Breast epithelium (tissue), 4 donors: ENCODE measurements around the gene NPVF. TPM values are rescaled to one million over a fixed set of nuclear protein-coding genes. Genes with fewer than 3 reads are reported as not detected.

Source experiments
- DNase-seq, 2 donors: peaks; one replicate each; pipeline ENCODE4 v3.0.0-alpha.2; 2019; ENCODE audit warnings: low spot score in 2 of 2
- H3K27ac ChIP-seq, 2 donors: fragments of 200-600 bp; sonication (generic) in 1 of 2; one replicate each; pipeline ENCODE4 v1.5.1; 2016 to 2019; ENCODE audit warnings: mild to moderate bottlenecking in 1 of 2
- H3K27me3 ChIP-seq, 2 donors: fragments of 200-600 bp; sonication (generic) in 1 of 2; one replicate each; pipeline versions ENCODE4 v1.5.1 to v1.6.0; 2017 to 2019; ENCODE audit warnings: control low read depth in 1 of 2, mild to moderate bottlenecking in 1 of 2
- H3K36me3 ChIP-seq: fragments of 200-600 bp; one replicate; pipeline ENCODE4 v1.5.1; 2019
- H3K4me1 ChIP-seq, 2 donors: fragments of 200-600 bp; sonication (generic); one replicate each; pipeline ENCODE4 v1.5.1; 2016 to 2019; ENCODE audit warnings: control low read depth in 1 of 2
- H3K4me3 ChIP-seq, 3 donors: fragments of 200-600 bp; sonication (generic); 1 replicate in 2 of 3; 2 replicates in 1 of 3; pipeline ENCODE4 v1.5.1; 2016 to 2019; ENCODE audit warnings: mild to moderate bottlenecking in 3 of 3, moderate library complexity in 2 of 3
- H3K9me3 ChIP-seq, 2 donors: fragments of 200-600 bp; sonication (generic) in 1 of 2; one replicate each; pipeline ENCODE4 v1.5.1; 2016 to 2019; ENCODE audit warnings: control low read depth in 1 of 2
- POLR2A ChIP-seq: fragments of 450-650 bp; IDR thresholded peaks from one replicate; pipeline ENCODE4 v1.6.1; 2016; ENCODE audit warnings: antibody characterized with exemption, mild to moderate bottlenecking, moderate library complexity
- POLR2AphosphoS5 ChIP-seq, 3 donors: sonication (generic); formaldehyde crosslinking; IDR thresholded peaks; one replicate each; pipeline ENCODE4 v1.6.1; 2017; ENCODE audit warnings: antibody characterized with exemption in 3 of 3
- intact Hi-C: fragments of 100-400 bp; cut with DNase I; formaldehyde crosslinking; loops from one replicate; pipeline ENCODE4 v1.15.1; 2023; ENCODE audit warnings: low total_unique reads
- total RNA-seq, 3 donors: library from RNA; depleted of rRNA; stranded (reverse); fragments of >200 nt; gene quantifications; one replicate each; pipeline ENCODE4 v1.1.0, GENCODE V29; 2016
- TF ChIP-seq, protein P1 (sequence below), 3 donors: fragments of 450-650 bp; IDR thresholded peaks; one replicate each; pipeline ENCODE4 v1.5.1; 2016 to 2017; ENCODE audit warnings: antibody characterized with exemption in 3 of 3, mild to moderate bottlenecking in 3 of 3, moderate library complexity in 3 of 3

NPVF gene
- total RNA-seq, 3 donors from 2014 or later, result not detected

DNA sequence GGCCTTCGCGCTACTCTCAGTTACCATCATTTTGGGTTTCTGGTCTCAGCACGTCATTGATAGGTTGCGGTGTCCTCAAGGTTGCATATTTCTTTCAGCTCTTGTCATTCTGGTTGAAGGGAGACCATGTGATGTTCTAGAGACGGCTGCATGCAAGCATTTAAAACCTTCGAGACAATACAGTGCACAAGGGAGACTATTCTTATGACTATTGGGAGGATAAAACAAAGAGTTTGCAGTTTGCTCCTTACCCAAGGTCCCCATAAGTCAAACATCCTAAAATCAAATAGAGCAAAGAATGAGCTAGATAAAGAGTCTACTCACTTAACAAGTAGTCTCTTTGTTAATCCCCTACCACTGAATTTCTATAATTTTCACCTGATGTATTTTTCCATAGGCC is 39.1 kb downstream of the NPVF start:
- TF ChIP-seq, protein P1, sequence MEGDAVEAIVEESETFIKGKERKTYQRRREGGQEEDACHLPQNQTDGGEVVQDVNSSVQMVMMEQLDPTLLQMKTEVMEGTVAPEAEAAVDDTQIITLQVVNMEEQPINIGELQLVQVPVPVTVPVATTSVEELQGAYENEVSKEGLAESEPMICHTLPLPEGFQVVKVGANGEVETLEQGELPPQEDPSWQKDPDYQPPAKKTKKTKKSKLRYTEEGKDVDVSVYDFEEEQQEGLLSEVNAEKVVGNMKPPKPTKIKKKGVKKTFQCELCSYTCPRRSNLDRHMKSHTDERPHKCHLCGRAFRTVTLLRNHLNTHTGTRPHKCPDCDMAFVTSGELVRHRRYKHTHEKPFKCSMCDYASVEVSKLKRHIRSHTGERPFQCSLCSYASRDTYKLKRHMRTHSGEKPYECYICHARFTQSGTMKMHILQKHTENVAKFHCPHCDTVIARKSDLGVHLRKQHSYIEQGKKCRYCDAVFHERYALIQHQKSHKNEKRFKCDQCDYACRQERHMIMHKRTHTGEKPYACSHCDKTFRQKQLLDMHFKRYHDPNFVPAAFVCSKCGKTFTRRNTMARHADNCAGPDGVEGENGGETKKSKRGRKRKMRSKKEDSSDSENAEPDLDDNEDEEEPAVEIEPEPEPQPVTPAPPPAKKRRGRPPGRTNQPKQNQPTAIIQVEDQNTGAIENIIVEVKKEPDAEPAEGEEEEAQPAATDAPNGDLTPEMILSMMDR (IDR thresholded peaks at IDR 0.05), result no peak
- TF ChIP-seq POLR2A (no peak), POLR2AphosphoS5 (IDR thresholded peaks at IDR 0.05) (no peak)
- no peaks in the 10 kb centered on the region for H3K27me3 ChIP-seq
- no peak overlapping the region for H3K27ac ChIP-seq
- no peak for DNase-seq
- no peaks in the 10 kb centered on the region for H3K36me3 ChIP-seq
- H3K4me3 ChIP-seq, result no peak overlapping the region
- intact Hi-C loops, result no loop called here
- H3K9me3 ChIP-seq, result no peaks in the 10 kb centered on the region
- no peaks in the 10 kb centered on the region for H3K4me1 ChIP-seq

- no peaks in the 10 kb centered on the region for H3K27me3 ChIP-seq
- no peak overlapping the region for H3K4me3 ChIP-seq
- intact Hi-C loops, result no loop called here
- H3K9me3 ChIP-seq, result no peaks in the 10 kb centered on the region
- no peak overlapping the region for H3K27ac ChIP-seq
- H3K36me3 ChIP-seq, result no peaks in the 10 kb centered on the region
- TF ChIP-seq, protein P1 (IDR thresholded peaks at IDR 0.05), result no peak
- no peak for DNase-seq
- no peaks in the 10 kb centered on the region for H3K4me1 ChIP-seq
Measured at GRCh38 chr7:25187932-25188331, 40.4 kb downstream of the NPVF start.

- no peak for DNase-seq
- intact Hi-C loops, result no loop called here
- Histone ChIP-seq H3K27ac (no peak overlapping the region), H3K36me3 (no peaks in the 10 kb centered on the region), H3K9me3 (no peaks in the 10 kb centered on the region), H3K4me3 (no peak overlapping the region), H3K4me1 (no peaks in the 10 kb centered on the region), H3K27me3 (no peaks in the 10 kb centered on the region)
- TF ChIP-seq, protein P1 (IDR thresholded peaks at IDR 0.05), result no peak
- TF ChIP-seq POLR2A (no peak), POLR2AphosphoS5 (IDR thresholded peaks at IDR 0.05) (no peak)
Measured at GRCh38 chr7:25186436-25186835, 41.9 kb downstream of the NPVF start.

GRCh38 chr7:25181532-25181931 is 46.8 kb downstream of the NPVF start:
- Histone ChIP-seq H3K36me3 (no peaks in the 10 kb centered on the region), H3K9me3 (no peaks in the 10 kb centered on the region), H3K4me3 (no peak overlapping the region), H3K27me3 (no peaks in the 10 kb centered on the region), H3K4me1 (no peaks in the 10 kb centered on the region), H3K27ac (no peak overlapping the region)
- TF ChIP-seq POLR2AphosphoS5 (IDR thresholded peaks at IDR 0.05) (no peak), POLR2A (no peak)
- TF ChIP-seq, protein P1 (IDR thresholded peaks at IDR 0.05), result no peak
- intact Hi-C loops, result no loop called here
- DNase-seq, result no peak

DNA sequence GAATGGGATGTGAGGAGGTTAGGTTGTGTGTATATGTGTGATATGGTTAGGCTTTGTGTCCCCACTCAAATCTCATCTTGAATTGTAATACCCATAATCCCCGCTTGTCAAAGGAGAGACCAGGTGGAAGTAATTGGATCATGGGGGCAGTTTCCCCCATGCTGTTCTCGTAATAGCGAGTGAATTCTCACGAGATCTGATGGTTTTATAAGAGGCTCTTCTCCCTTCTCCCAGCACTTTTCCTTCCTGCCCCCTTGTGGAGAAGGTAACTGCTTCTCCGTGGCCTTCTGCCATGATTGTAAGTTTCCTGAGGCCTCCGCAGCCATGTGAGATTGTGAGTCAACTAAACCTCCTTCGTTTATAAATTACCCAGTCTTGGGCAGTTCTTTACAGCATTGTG is 47.3 kb downstream of the NPVF start:
- intact Hi-C loops, result no loop called here
- H3K27ac ChIP-seq, result peak overlapping the region in 1 of 2 donors; percentile 94
- no peak for DNase-seq
- TF ChIP-seq POLR2A, result no peak
- TF ChIP-seq, protein P1 (IDR thresholded peaks at IDR 0.05), result no peak
- TF ChIP-seq POLR2AphosphoS5 (IDR thresholded peaks at IDR 0.05), result no peak
- no peaks in the 10 kb centered on the region for H3K27me3 ChIP-seq
- peak overlapping the region in 2 of 3 donors; percentile 71 to 76 for H3K4me3 ChIP-seq
- H3K4me1 ChIP-seq, result no peaks in the 10 kb centered on the region
- no peaks in the 10 kb centered on the region for H3K36me3 ChIP-seq
- no peaks in the 10 kb centered on the region for H3K9me3 ChIP-seq
